Measurements from ENCODE around the gene PIGP. TPM values are rescaled to one million over a fixed set of nuclear protein-coding genes. Genes with fewer than 3 reads are reported as not detected.

Gene PIGP
- polyA plus RNA-seq, 3 donors from 2014 or later = 15.4 to 31.7 (median 26.6) TPM

GRCh38 chr21:37026499-37026898, 46.4 kb downstream of the PIGP start:
- Mint-ChIP-seq H3K36me3 (no peaks in the 10 kb centered on the region), H3K4me1 (no peaks in the 10 kb centered on the region), H3K27me3 (ENCODE audit: low read depth in 3 of 3) (peaks cover 0 to 5% (median 0%) of the 10 kb centered on the region in 3 donors), H3K9me3 (peaks cover 0 to 2% (median 0%) of the 10 kb centered on the region in 6 donors), H3K27ac (no peak overlapping the region), H3K4me3 (no peak overlapping the region)
- no peak for DNase-seq

GRCh38 chr21:37017951-37018679, 54.8 kb downstream of the PIGP start:
- Mint-ChIP-seq H3K4me1 (no peaks in the 10 kb centered on the region), H3K4me3 (no peak overlapping the region), H3K27ac (no peak overlapping the region), H3K27me3 (ENCODE audit: low read depth in 3 of 3) (peaks cover 0 to 8% (median 5%) of the 10 kb centered on the region in 3 donors), H3K36me3 (no peaks in the 10 kb centered on the region), H3K9me3 (no peaks in the 10 kb centered on the region)
- DNase-seq = no peak

Other genes starting within 250 kb of the PIGP start
- gene HLCS, start 106.4 kb downstream of the PIGP start, polyA plus RNA-seq = 10 to 100 TPM; 12.6 to 15.7 (median 15.5) TPM
- gene RIPPLY3, start 66.4 kb downstream of the PIGP start, polyA plus RNA-seq = not detected
- gene TTC3, start 183 bp upstream of the PIGP start, polyA plus RNA-seq = 10 to 100 TPM; 26.9 to 67.8 (median 31.2) TPM
- 10 to 100 TPM; 67.7 to 95.1 (median 90.8) TPM for gene VPS26C, start 194.3 kb upstream of the PIGP start, polyA plus RNA-seq